SK-N-SH (cell line): Measurements from ENCODE around the gene ECI1. TPM values are rescaled to one million over a fixed set of nuclear protein-coding genes. Genes with fewer than 3 reads are reported as not detected.

Experiments used
- CTCF ChIA-PET: fragments of 300-600, 350-600 bp; formaldehyde crosslinking; extraction: SDS; loops from one replicate; lab custom pipeline; 2021; lab: Yijun Ruan, JAX
- POLR2A ChIA-PET: fragments of 350-600 bp; sonication (Branson Sonifier 250); formaldehyde crosslinking; extraction: SDS; loops from one replicate; lab custom pipeline; 2020; ENCODE audit warnings: antibody characterized with exemption, inconsistent platforms; lab: Yijun Ruan, JAX
- DNase-seq: peaks from one replicate; pipeline ENCODE4 v3.0.0; 2012
- H2AFZ ChIP-seq: fragments of 200-600 bp; sonication (generic); 2 replicates; pipeline ENCODE4 v1.8.1; 2016; ENCODE audit warnings: antibody characterized with exemption, mild to moderate bottlenecking, low read depth
- H3F3A ChIP-seq: fragments of 200-600 bp; sonication (generic); replicated peaks from 2 replicates; pipeline ENCODE3; 2016; ENCODE audit warnings: antibody characterized with exemption, mild to moderate bottlenecking; ENCODE audit not compliant: insufficient read depth
- H3K27ac ChIP-seq, 2 experiments: fragments of 200-500 bp in 1 of 2; fragments of 200-600 bp in 1 of 2; sonication (Bioruptor generic) in 1 of 2; sonication (generic), shearing (Covaris generic) in 1 of 2; 2 replicates each; pipeline versions ENCODE4 v1.5.1 to v1.6.1; 2014 to 2016; ENCODE audit warnings: low read depth in 2 of 2, inconsistent platforms in 1 of 2, low read length in 1 of 2, mild to moderate bottlenecking in 1 of 2, mixed read lengths in 1 of 2
- H3K27me3 ChIP-seq: fragments of 200-600 bp; sonication (generic), shearing (Covaris generic); 2 replicates; pipeline ENCODE4 v1.6.1; 2016; ENCODE audit warnings: mixed run types; ENCODE audit not compliant: insufficient read depth
- H3K36me3 ChIP-seq, 2 experiments: fragments of 200-500 bp in 1 of 2; fragments of 200-600 bp in 1 of 2; sonication (Bioruptor generic) in 1 of 2; sonication (generic) in 1 of 2; replicated peaks in 1 of 2; 2 replicates each; pipeline versions ENCODE3 to v1.5.1; 2014 to 2016; ENCODE audit warnings: low read length in 1 of 2, mild to moderate bottlenecking in 1 of 2; ENCODE audit not compliant: insufficient read depth in 2 of 2, control insufficient read depth in 1 of 2
- H3K4me1 ChIP-seq, 2 experiments: fragments of 200-500 bp in 1 of 2; fragments of 200-600 bp in 1 of 2; sonication (Bioruptor generic) in 1 of 2; sonication (generic), shearing (Covaris generic) in 1 of 2; 2 replicates each; pipeline versions ENCODE4 v1.5.1 to v1.6.1; 2014 to 2016; ENCODE audit warnings: low read depth in 1 of 2, low read length in 1 of 2, mixed run types in 1 of 2; ENCODE audit not compliant: insufficient read depth in 2 of 2, control insufficient read depth in 1 of 2
- H3K4me2 ChIP-seq: fragments of 200-600 bp; sonication (generic), shearing (Covaris generic); 2 replicates; pipeline ENCODE4 v1.6.1; 2017; ENCODE audit warnings: mixed run types
- H3K4me3 ChIP-seq, 2 experiments: fragments of 200-500 bp in 1 of 2; fragments of 200-600 bp in 1 of 2; sonication (Bioruptor generic) in 1 of 2; sonication (generic), shearing (Covaris generic) in 1 of 2; 2 replicates each; pipeline versions ENCODE4 v1.5.1 to v1.8.1; 2014 to 2016; ENCODE audit warnings: low read depth in 2 of 2, inconsistent platforms in 1 of 2, low read length in 1 of 2, mild to moderate bottlenecking in 1 of 2, mixed read lengths in 1 of 2, moderate library complexity in 1 of 2
- H3K79me2 ChIP-seq: fragments of 200-600 bp; sonication (generic); 2 replicates; pipeline ENCODE4 v1.8.1; 2017; ENCODE audit warnings: mild to moderate bottlenecking; ENCODE audit not compliant: insufficient read depth
- H3K9ac ChIP-seq: fragments of 200-600 bp; sonication (generic); 2 replicates; pipeline ENCODE4 v1.6.1; 2017; ENCODE audit warnings: mixed run types
- H3K9me2 ChIP-seq: fragments of 200-600 bp; sonication (generic); 2 replicates; pipeline ENCODE4 v1.6.1; 2017; ENCODE audit warnings: mixed run types
- H3K9me3 ChIP-seq: fragments of 200-600 bp; sonication (generic); 2 replicates; pipeline ENCODE4 v1.6.1; 2017; ENCODE audit warnings: mixed run types, mild to moderate bottlenecking, moderate library complexity
- H4K20me1 ChIP-seq: fragments of 200-600 bp; sonication (generic); 2 replicates; pipeline ENCODE4 v1.6.1; 2017; ENCODE audit warnings: mild to moderate bottlenecking, mixed run types; ENCODE audit not compliant: insufficient read depth
- ELF1 ChIP-seq: IDR thresholded peaks from 2 replicates; pipeline ENCODE4 v1.4.0; 2012
- EZH2phosphoT487 ChIP-seq: fragments of 200-600 bp; sonication (generic); IDR thresholded peaks from 2 replicates; pipeline ENCODE4 v1.6.1; 2017; ENCODE audit warnings: low read depth, mixed run types, mild to moderate bottlenecking, antibody characterized with exemption, moderate library complexity, borderline replicate concordance
- FOXM1 ChIP-seq: IDR thresholded peaks from 2 replicates; pipeline ENCODE4 v1.4.0; 2012; ENCODE audit warnings: low read depth, mild to moderate bottlenecking
- GABPA ChIP-seq: IDR thresholded peaks from 2 replicates; pipeline ENCODE4 v1.4.0; 2012; ENCODE audit warnings: low read depth, mild to moderate bottlenecking
- IRF3 ChIP-seq: fragments of 150-350 bp; IDR thresholded peaks from 2 replicates; pipeline ENCODE4 v1.6.1; 2016; ENCODE audit warnings: mild to moderate bottlenecking, low read depth, low read length
- JUND ChIP-seq: IDR thresholded peaks from 2 replicates; pipeline ENCODE4 v1.4.0; 2012
- MXI1 ChIP-seq: IDR thresholded peaks from 2 replicates; pipeline ENCODE4 v1.6.1; 2012; ENCODE audit warnings: mild to moderate bottlenecking, low read depth, low read length, improper control_type of control experiment
- NRF1 ChIP-seq: IDR thresholded peaks from 2 replicates; pipeline ENCODE4 v1.6.1; 2012; ENCODE audit warnings: low read depth, mild to moderate bottlenecking, low read length
- POLR2AphosphoS5 ChIP-seq: IDR thresholded peaks from 2 replicates; pipeline ENCODE4 v1.6.1; 2012; ENCODE audit warnings: low read depth, low read length
- RAD21 ChIP-seq: IDR thresholded peaks from 2 replicates; pipeline ENCODE4 v1.6.1; 2012; ENCODE audit warnings: mild to moderate bottlenecking, low read length
- RCOR1 ChIP-seq: fragments of 150-350 bp; IDR thresholded peaks from 2 replicates; pipeline ENCODE4 v1.6.1; 2017; ENCODE audit warnings: antibody characterized with exemption, low read length
- RXRA ChIP-seq: IDR thresholded peaks from 2 replicates; pipeline ENCODE4 v1.4.0; 2012; ENCODE audit warnings: low read depth, mild to moderate bottlenecking, borderline replicate concordance
- USF1 ChIP-seq: IDR thresholded peaks from 2 replicates; pipeline ENCODE4 v1.4.0; 2012; ENCODE audit warnings: low read depth, borderline replicate concordance
- WGBS: methylation state at CpG from one replicate; pipeline ENCODE4 v1.1.6; 2017; ENCODE audit warnings: low lambda C conversion rate; 5-methylcytosine and 5-hydroxymethylcytosine counted together
- polyA plus RNA-seq, 3 experiments: library from polyadenylated mRNA; depleted of rRNA; stranded (reverse); fragments of >200 nt; gene quantifications; 2 replicates each; pipeline ENCODE4 v1.2.3, GENCODE V29; 2012
- TF ChIP-seq, protein P1 (sequence below): IDR thresholded peaks from 2 replicates; pipeline ENCODE4 v1.6.1; 2012; ENCODE audit warnings: mild to moderate bottlenecking, low read depth, low read length, moderate library complexity
- TF ChIP-seq, protein P2 (sequence below): IDR thresholded peaks from 2 replicates; pipeline ENCODE4; 2012

Gene ECI1
- polyA plus RNA-seq, 1 of the 3 experiments (the other 2 are of a cell fraction) = 61.8 TPM

- 42% methylated on average over 19 of the region's 64 CpGs for WGBS
- Histone ChIP-seq H3F3A (peaks cover 10% of the 10 kb centered on the region), H3K27ac (no peak within 1 kb of the TSS), H3K4me1 (peaks cover 0 to 3% of the 10 kb centered on the region in 2 experiments; a peak in 1 of 4 replicates), H3K9me2 (no peaks in the 10 kb centered on the region), H3K27me3 (no peaks in the 10 kb centered on the region)
- CTCF ChIA-PET = interaction anchor here (0.8 to 1.0 kb wide), 2 partner anchors 15 to 214 kb away, joined by 3 to 9 read pairs; partner anchors contain the start of gene ECI1
- peak; percentile 82 for DNase-seq
- TF ChIP-seq RAD21 (no peak), USF1 (no peak), NRF1 (no peak), ELF1 (no peak), MXI1 (no peak), POLR2AphosphoS5 (peak; percentile 55)
- TF ChIP-seq, all 33 proteins: peak for 1
- Histone ChIP-seq H4K20me1 (no peaks in the 10 kb centered on the region), H2AFZ (no peak within 1 kb of the TSS), H3K9me3 (no peaks in the 10 kb centered on the region), H3K79me2 (no peaks in the 10 kb centered on the region), H3K36me3 (peaks cover 0 to 45% of the 10 kb centered on the region in 2 experiments), H3K9ac (no peak within 1 kb of the TSS), H3K4me3 (peak within 1 kb of the TSS in 1 of 2 experiments; percentile 6; a peak in 1 of 4 replicates), H3K4me2 (no peak within 1 kb of the TSS)
- POLR2A ChIA-PET = no interaction called here
These were observed 14.9 kb downstream of the ECI1 start, which contains the start of gene DNASE1L2 for GRCh38 chr16:2236337-2237101. Gene DNASE1L2, plus strand, starts transcription at chr16:2236444. Its CDS starts 373 bp downstream, at chr16:2236817.

GRCh38 chr16:2235695-2236336 lies 15.6 kb downstream of the ECI1 start:
- Histone ChIP-seq H3K9me3 (no peaks in the 10 kb centered on the region), H3K9me2 (no peaks in the 10 kb centered on the region), H3F3A (peaks cover 6% of the 10 kb centered on the region), H3K36me3 (peaks cover 0 to 52% of the 10 kb centered on the region in 2 experiments), H3K79me2 (no peaks in the 10 kb centered on the region), H3K4me2 (no peak overlapping the region), H3K4me1 (peaks cover 0 to 3% of the 10 kb centered on the region in 2 experiments; a peak in 1 of 4 replicates), H4K20me1 (no peaks in the 10 kb centered on the region), H3K4me3 (no peak overlapping the region), H2AFZ (no peak overlapping the region), H3K27ac (no peak overlapping the region), H3K9ac (no peak overlapping the region), H3K27me3 (no peaks in the 10 kb centered on the region)
- no peak for DNase-seq
- TF ChIP-seq MXI1 (no peak), RCOR1 (no peak), JUND (no peak), RXRA (no peak), EZH2phosphoT487 (no peak), USF1 (no peak), IRF3 (no peak), GABPA (no peak), RAD21 (no peak), FOXM1 (no peak)
- TF ChIP-seq, protein P1, sequence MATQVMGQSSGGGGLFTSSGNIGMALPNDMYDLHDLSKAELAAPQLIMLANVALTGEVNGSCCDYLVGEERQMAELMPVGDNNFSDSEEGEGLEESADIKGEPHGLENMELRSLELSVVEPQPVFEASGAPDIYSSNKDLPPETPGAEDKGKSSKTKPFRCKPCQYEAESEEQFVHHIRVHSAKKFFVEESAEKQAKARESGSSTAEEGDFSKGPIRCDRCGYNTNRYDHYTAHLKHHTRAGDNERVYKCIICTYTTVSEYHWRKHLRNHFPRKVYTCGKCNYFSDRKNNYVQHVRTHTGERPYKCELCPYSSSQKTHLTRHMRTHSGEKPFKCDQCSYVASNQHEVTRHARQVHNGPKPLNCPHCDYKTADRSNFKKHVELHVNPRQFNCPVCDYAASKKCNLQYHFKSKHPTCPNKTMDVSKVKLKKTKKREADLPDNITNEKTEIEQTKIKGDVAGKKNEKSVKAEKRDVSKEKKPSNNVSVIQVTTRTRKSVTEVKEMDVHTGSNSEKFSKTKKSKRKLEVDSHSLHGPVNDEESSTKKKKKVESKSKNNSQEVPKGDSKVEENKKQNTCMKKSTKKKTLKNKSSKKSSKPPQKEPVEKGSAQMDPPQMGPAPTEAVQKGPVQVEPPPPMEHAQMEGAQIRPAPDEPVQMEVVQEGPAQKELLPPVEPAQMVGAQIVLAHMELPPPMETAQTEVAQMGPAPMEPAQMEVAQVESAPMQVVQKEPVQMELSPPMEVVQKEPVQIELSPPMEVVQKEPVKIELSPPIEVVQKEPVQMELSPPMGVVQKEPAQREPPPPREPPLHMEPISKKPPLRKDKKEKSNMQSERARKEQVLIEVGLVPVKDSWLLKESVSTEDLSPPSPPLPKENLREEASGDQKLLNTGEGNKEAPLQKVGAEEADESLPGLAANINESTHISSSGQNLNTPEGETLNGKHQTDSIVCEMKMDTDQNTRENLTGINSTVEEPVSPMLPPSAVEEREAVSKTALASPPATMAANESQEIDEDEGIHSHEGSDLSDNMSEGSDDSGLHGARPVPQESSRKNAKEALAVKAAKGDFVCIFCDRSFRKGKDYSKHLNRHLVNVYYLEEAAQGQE = no peak
- TF ChIP-seq, protein P2, sequence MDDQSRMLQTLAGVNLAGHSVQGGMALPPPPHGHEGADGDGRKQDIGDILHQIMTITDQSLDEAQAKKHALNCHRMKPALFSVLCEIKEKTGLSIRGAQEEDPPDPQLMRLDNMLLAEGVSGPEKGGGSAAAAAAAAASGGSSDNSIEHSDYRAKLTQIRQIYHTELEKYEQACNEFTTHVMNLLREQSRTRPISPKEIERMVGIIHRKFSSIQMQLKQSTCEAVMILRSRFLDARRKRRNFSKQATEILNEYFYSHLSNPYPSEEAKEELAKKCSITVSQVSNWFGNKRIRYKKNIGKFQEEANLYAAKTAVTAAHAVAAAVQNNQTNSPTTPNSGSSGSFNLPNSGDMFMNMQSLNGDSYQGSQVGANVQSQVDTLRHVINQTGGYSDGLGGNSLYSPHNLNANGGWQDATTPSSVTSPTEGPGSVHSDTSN = no peak
- ChIA-PET CTCF (interaction anchor here (0.6 to 1.0 kb wide), 3 partner anchors 16 to 213 kb away, joined by 3 to 9 read pairs (median 3); partner anchors contain the start of gene ECI1), POLR2A (no interaction called here)
- WGBS = 87% methylated on average over 3 of the region's 19 CpGs
